ENCODE results near the gene SETD7. TPM values are rescaled to one million over a fixed set of nuclear protein-coding genes. Genes with fewer than 3 reads are reported as not detected.
A peak's percentile ranks its signal among the peaks of the same experiment; 100 is the strongest.

SETD7 gene
- total RNA-seq, 2 donors from 2014 or later, result 71.7 to 100 TPM

GRCh38 chr4:139533511-139533910, 22.5 kb downstream of the SETD7 start:
- Histone ChIP-seq H3K36me3 (no peaks in the 10 kb centered on the region), H3K27ac (peak overlapping the region; percentile 52 to 80), H3K27me3 (replicated peaks; ENCODE audit: insufficient read depth) (no peaks in the 10 kb centered on the region), H3K9me3 (no peaks in the 10 kb centered on the region), H3K4me1 (replicated peaks) (peaks cover 11% of the 10 kb centered on the region), H3K4me3 (no peak overlapping the region)
- DNase-seq (ENCODE audit: low spot score), result no peak
- intact Hi-C loops (cut with DNase I), result no loop called here
- no peak for TF ChIP-seq POLR2AphosphoS5 (IDR thresholded peaks at IDR 0.05)
- TF ChIP-seq, protein P1, sequence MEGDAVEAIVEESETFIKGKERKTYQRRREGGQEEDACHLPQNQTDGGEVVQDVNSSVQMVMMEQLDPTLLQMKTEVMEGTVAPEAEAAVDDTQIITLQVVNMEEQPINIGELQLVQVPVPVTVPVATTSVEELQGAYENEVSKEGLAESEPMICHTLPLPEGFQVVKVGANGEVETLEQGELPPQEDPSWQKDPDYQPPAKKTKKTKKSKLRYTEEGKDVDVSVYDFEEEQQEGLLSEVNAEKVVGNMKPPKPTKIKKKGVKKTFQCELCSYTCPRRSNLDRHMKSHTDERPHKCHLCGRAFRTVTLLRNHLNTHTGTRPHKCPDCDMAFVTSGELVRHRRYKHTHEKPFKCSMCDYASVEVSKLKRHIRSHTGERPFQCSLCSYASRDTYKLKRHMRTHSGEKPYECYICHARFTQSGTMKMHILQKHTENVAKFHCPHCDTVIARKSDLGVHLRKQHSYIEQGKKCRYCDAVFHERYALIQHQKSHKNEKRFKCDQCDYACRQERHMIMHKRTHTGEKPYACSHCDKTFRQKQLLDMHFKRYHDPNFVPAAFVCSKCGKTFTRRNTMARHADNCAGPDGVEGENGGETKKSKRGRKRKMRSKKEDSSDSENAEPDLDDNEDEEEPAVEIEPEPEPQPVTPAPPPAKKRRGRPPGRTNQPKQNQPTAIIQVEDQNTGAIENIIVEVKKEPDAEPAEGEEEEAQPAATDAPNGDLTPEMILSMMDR (IDR thresholded peaks at IDR 0.05), result no peak
- TF ChIP-seq POLR2A (IDR thresholded peaks at IDR 0.05), result no peak
- WGBS, result 64% methylated on average over 3 of the region's 3 CpGs

DNA sequence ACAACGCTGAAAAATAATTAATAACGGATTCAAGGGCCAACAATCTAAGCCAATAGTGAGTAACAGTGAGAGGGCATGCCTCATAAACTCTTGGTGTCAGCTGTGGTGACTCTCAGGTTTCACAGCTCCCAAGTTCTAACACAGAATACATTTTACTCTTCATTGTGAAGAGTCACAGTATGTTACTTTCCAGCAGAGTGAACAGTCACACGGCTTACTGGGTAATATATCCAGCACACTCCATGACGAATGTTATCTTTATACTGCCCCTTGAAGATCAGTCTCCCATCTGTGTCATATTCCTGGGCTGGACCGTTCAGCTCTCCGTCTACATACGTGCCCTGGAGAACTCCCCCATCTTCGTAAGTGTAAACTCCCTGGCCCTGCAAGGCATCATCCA, 23.1 kb downstream of the SETD7 start:
- no peak overlapping the region for H3K4me3 ChIP-seq
- WGBS, result 46% methylated on average over 8 of the region's 8 CpGs
- no peaks in the 10 kb centered on the region for H3K9me3 ChIP-seq
- TF ChIP-seq POLR2AphosphoS5 (IDR thresholded peaks at IDR 0.05), result peak; percentile 19
- TF ChIP-seq, protein P1 (IDR thresholded peaks at IDR 0.05), result no peak
- no peaks in the 10 kb centered on the region for H3K36me3 ChIP-seq
- intact Hi-C loops (cut with DNase I), result no loop called here
- no peaks in the 10 kb centered on the region for H3K27me3 ChIP-seq (replicated peaks; ENCODE audit: insufficient read depth)
- no peak for DNase-seq (ENCODE audit: low spot score)
- peak overlapping the region; percentile 52 to 80 for H3K27ac ChIP-seq
- peaks cover 11% of the 10 kb centered on the region for H3K4me1 ChIP-seq (replicated peaks)

DNA sequence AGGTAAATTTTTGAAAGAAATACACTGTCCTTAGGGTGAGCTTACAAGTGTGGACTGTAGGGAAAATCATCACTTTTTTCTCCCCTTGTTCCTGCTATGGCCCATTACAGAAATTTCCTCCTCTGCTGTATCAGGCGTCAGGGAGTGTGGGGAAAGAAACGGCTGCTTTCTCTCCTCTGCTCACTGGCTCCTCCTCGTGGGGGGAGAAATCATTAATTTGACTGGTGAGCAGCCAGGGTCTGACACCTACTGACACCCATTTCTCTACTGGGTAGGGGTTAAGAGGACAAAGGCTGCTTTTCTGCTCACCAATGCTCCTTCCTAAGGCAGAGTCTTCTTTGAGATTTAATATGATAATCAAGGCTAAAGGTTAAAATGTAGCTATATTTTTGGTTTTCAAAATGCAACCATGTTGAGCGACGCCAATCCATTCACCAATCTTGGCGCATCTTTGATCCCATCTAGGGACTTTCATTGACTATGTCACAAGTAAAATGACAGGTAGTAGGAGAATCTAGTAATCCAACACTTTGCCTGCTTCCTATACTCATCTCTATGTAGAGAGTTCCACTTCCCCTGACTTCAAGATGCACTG, 25.1 kb downstream of the SETD7 start:
- intact Hi-C loops (cut with DNase I), result no loop called here

DNA sequence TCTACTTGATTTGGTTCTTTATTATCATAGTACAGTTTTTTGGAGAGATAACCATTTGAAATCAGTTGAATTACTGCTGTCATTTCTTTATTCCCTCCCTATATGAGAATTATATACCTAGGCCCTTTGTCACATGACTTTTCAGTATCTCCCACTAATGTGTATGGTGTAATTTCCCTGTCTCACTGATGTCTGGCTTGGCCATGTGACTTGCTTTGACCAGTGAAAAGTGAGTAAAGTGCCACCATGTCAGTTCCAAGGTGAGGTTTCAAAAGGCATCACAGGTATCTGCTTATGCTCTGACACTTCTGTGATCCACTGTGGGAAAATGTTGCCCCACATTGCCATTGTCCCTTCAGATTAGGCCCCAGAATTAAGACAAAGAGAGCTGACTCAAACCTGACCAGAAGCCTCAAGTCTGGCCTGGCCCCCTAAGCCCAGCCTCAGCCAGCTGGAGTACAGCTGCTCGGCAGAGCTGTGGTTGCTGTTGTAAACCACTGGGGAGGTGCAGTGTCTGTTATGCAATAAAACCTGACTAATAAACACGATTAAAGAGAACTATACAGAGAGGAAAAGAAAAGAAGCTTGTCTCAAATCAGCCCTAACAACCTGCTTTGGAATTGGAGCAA, 27.5 kb downstream of the SETD7 start:
- Histone ChIP-seq H3K27ac (no peak overlapping the region), H3K9me3 (no peaks in the 10 kb centered on the region), H3K4me3 (no peak overlapping the region), H3K27me3 (replicated peaks; ENCODE audit: insufficient read depth) (no peaks in the 10 kb centered on the region), H3K4me1 (replicated peaks) (no peaks in the 10 kb centered on the region), H3K36me3 (no peaks in the 10 kb centered on the region)
- no peak for DNase-seq (ENCODE audit: low spot score)
- intact Hi-C loops (cut with DNase I), result no loop called here
- whole genome bisulfite sequencing, result 12% methylated on average over 2 of the region's 2 CpGs
- no peak for TF ChIP-seq POLR2A (IDR thresholded peaks at IDR 0.05)
- no peak for TF ChIP-seq POLR2AphosphoS5 (IDR thresholded peaks at IDR 0.05)
- TF ChIP-seq, protein P1 (IDR thresholded peaks at IDR 0.05), result no peak

More for the DNA sequence above, 25.1 kb downstream of the SETD7 start:
- TF ChIP-seq, protein P1 (IDR thresholded peaks at IDR 0.05), result peak in 3 of 4 experiments; percentile 41 to 50 (median 44)
- no peak for TF ChIP-seq POLR2AphosphoS5 (IDR thresholded peaks at IDR 0.05)
- TF ChIP-seq POLR2A (IDR thresholded peaks at IDR 0.05), result no peak
- Histone ChIP-seq H3K36me3 (no peaks in the 10 kb centered on the region), H3K9me3 (no peaks in the 10 kb centered on the region), H3K27me3 (replicated peaks; ENCODE audit: insufficient read depth) (no peaks in the 10 kb centered on the region), H3K4me1 (replicated peaks) (no peaks in the 10 kb centered on the region), H3K4me3 (no peak overlapping the region), H3K27ac (no peak overlapping the region)
- DNase-seq (ENCODE audit: low spot score), result no peak
- 58% methylated on average over 6 of the region's 6 CpGs for WGBS

GRCh38 chr4:139526928-139527327, 29.1 kb downstream of the SETD7 start:
- intact Hi-C loops (cut with DNase I), result no loop called here
- DNase-seq (ENCODE audit: low spot score), result no peak
- H3K27me3 ChIP-seq (replicated peaks; ENCODE audit: insufficient read depth), result no peaks in the 10 kb centered on the region
- H3K27ac ChIP-seq, result no peak overlapping the region
- no peaks in the 10 kb centered on the region for H3K9me3 ChIP-seq
- H3K4me1 ChIP-seq (replicated peaks), result no peaks in the 10 kb centered on the region
- TF ChIP-seq, protein P1 (IDR thresholded peaks at IDR 0.05), result no peak
- TF ChIP-seq POLR2AphosphoS5 (IDR thresholded peaks at IDR 0.05) (no peak), POLR2A (IDR thresholded peaks at IDR 0.05) (no peak)
- H3K4me3 ChIP-seq, result no peak overlapping the region
- peaks cover under 1% of the 10 kb centered on the region in 2 donors for H3K36me3 ChIP-seq
- WGBS, result 97% methylated on average over 2 of the region's 2 CpGs

All from prostate gland (tissue), 2 donors.